ENCODE measurements around the gene BEND7. TPM values are rescaled to one million over a fixed set of nuclear protein-coding genes. Genes with fewer than 3 reads are reported as not detected.

The BEND7 gene
- total and polyA plus RNA-seq, 2 donors (not counting 3 experiments of a cell fraction or from before 2014, with no cell fraction given): 7.3 to 31.7 TPM

DNA sequence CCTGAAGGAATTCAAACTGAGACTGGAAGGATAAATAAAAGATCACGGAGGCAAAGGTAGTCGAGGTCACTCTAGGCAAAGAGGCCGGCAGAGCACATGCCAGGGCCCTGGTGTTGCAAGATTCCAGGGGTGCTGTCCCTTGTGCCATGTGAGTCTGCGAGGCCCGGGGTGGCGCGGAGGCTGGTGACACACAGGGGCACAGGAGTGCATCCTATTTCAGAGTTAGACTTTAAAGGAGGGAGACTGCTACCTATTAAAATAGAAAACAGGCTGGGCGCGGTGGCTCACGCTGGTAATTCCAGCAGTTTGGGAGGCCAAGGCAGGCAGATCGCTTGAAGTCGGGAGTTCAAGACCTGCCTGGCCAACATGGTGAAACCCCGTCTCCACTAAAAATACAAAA lies 12.6 kb downstream of the BEND7 start:
- no peak overlapping the region for H3K27ac ChIP-seq (ENCODE audit: insufficient read depth, low read depth, low read length)
- TF ChIP-seq EZH2 (IDR thresholded peaks at IDR 0.05; ENCODE audit: borderline replicate concordance, low read depth, low read length, severe bottlenecking): no peak
- TF ChIP-seq, protein P1, sequence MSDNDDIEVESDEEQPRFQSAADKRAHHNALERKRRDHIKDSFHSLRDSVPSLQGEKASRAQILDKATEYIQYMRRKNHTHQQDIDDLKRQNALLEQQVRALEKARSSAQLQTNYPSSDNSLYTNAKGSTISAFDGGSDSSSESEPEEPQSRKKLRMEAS (IDR thresholded peaks at IDR 0.05; ENCODE audit: insufficient read depth, insufficient read length): no peak
- TF ChIP-seq JUN (IDR thresholded peaks at IDR 0.05; ENCODE audit: borderline replicate concordance, insufficient read depth, insufficient read length, low read depth): no peak
- TF ChIP-seq CTCF (IDR thresholded peaks at IDR 0.05; ENCODE audit: extremely low read depth in 1 of 2, insufficient read depth in 1 of 2, low read depth in 1 of 2, low read length in 2 of 2): no peak
- no peak for TF ChIP-seq MYC (IDR thresholded peaks at IDR 0.05; ENCODE audit: low read depth, low read length)
- no peak for TF ChIP-seq FOS (IDR thresholded peaks at IDR 0.05; ENCODE audit: borderline replicate concordance, insufficient read depth, low read length)
- TF ChIP-seq POLR2AphosphoS5 (IDR thresholded peaks at IDR 0.05; ENCODE audit: insufficient read depth, low read depth, low read length): no peak
- TF ChIP-seq GATA2 (IDR thresholded peaks at IDR 0.05; ENCODE audit: insufficient read depth, insufficient read length, low read depth, low read length): no peak
- no peak for TF ChIP-seq POLR2A (IDR thresholded peaks at IDR 0.05; ENCODE audit: low read depth, low read length)
- H2AFZ ChIP-seq (ENCODE audit: low read depth, low read length): no peak overlapping the region
- FAIRE-seq: no peak
- ChIA-PET POLR2A (no interaction called here), CTCF (no interaction called here)
- no peak overlapping the region for H3K9ac ChIP-seq (replicated peaks; ENCODE audit: extremely low read depth, insufficient read depth, low read length)
- intact Hi-C loops (cut with micrococcal nuclease): no loop called here
- no peaks in the 10 kb centered on the region for H3K4me1 ChIP-seq (ENCODE audit: control insufficient read depth, extremely low read depth, insufficient read depth, low read length)
- no peaks in the 10 kb centered on the region for H3K36me3 ChIP-seq (ENCODE audit: control insufficient read depth in 2 of 2, extremely low read depth in 1 of 2, insufficient read depth in 2 of 2, low read length in 2 of 2)
- H3K4me2 ChIP-seq (ENCODE audit: insufficient read depth, low read length): no peak overlapping the region
- DNase-seq (ENCODE audit: low read depth, low spot score): no peak
- no peaks in the 10 kb centered on the region for H3K9me3 ChIP-seq (replicated peaks; ENCODE audit: control insufficient read depth, insufficient read depth, low read length)
- BruUV-seq (replicated peaks): no TSS peak
- dilution Hi-C loops (cut with MboI; ENCODE audit: extremely low pct_ligation_motif_present, low sequenced_read_pairs): no loop called here
- H3K4me3 ChIP-seq (replicated peaks in 1 of 3; ENCODE audit: insufficient read depth in 1 of 3, low read depth in 1 of 3, low read length in 3 of 3): no peak overlapping the region
- H3K9me1 ChIP-seq (replicated peaks; ENCODE audit: control insufficient read depth, extremely low read depth, insufficient read depth, low read length): no peaks in the 10 kb centered on the region
- H3K27me3 ChIP-seq (ENCODE audit: control insufficient read depth in 2 of 2, insufficient read depth in 2 of 2, low read length in 2 of 2): no peaks in the 10 kb centered on the region
- no peaks in the 10 kb centered on the region for H4K20me1 ChIP-seq (replicated peaks; ENCODE audit: control insufficient read depth, extremely low read depth, insufficient read depth, low read length)
- no peaks in the 10 kb centered on the region for H3K79me2 ChIP-seq (ENCODE audit: control insufficient read depth, insufficient read depth, low read length)
